HG02798 (cell line): ENCODE measurements around the gene TSHZ2.
"Not testable (repeated sequence)": the region's sequence is repeated elsewhere in the genome, so short reads cannot be mapped to it uniquely, and the experiment has no call there.

Experiments used
- ATAC-seq: cut with Tn5 transposase; IDR thresholded peaks from one replicate; pipeline ENCODE4 v1.9.1; 2021; ENCODE audit warnings: mild to moderate bottlenecking; ENCODE audit not compliant: unreplicated experiment, poor library complexity

TSHZ2 gene

GRCh38 chr20:53352727-53353440 lies 380.7 kb downstream of the TSHZ2 start:
- ATAC-seq = no peak

- no peak for ATAC-seq
Observed at GRCh38 chr20:53354314-53354713, 382.2 kb downstream of the TSHZ2 start.

- ATAC-seq = no peak
Observed at GRCh38 chr20:53355790-53356189, 383.6 kb downstream of the TSHZ2 start.

GRCh38 chr20:53359425-53359824 lies 387.3 kb downstream of the TSHZ2 start:
- ATAC-seq = no peak

- no peak for ATAC-seq
Observed at GRCh38 chr20:53360852-53361251, 388.7 kb downstream of the TSHZ2 start.

- no peak for ATAC-seq
Observed at GRCh38 chr20:53362736-53363135, 390.6 kb downstream of the TSHZ2 start.

GRCh38 chr20:53364646-53365045 lies 392.5 kb downstream of the TSHZ2 start:
- no peak for ATAC-seq

- ATAC-seq = no peak
Observed at GRCh38 chr20:53365076-53365475, 392.9 kb downstream of the TSHZ2 start.

GRCh38 chr20:53365539-53366075 lies 393.4 kb downstream of the TSHZ2 start:
- ATAC-seq = no peak

- ATAC-seq = not testable (repeated sequence)
Observed at GRCh38 chr20:53366928-53367327, 394.8 kb downstream of the TSHZ2 start.

- ATAC-seq = no peak
Observed at GRCh38 chr20:53369871-53370270, 397.7 kb downstream of the TSHZ2 start.

GRCh38 chr20:53370345-53370961 lies 398.3 kb downstream of the TSHZ2 start:
- no peak for ATAC-seq

GRCh38 chr20:53371216-53371615 lies 399.1 kb downstream of the TSHZ2 start:
- no peak for ATAC-seq

- no peak for ATAC-seq
Observed at GRCh38 chr20:53376021-53376420, 403.9 kb downstream of the TSHZ2 start.

GRCh38 chr20:53379014-53379832 lies 407.1 kb downstream of the TSHZ2 start:
- no peak for ATAC-seq

- ATAC-seq = no peak
Observed at GRCh38 chr20:53379833-53380120, 407.6 kb downstream of the TSHZ2 start.

- ATAC-seq = no peak
Observed at GRCh38 chr20:53381568-53382262, 409.6 kb downstream of the TSHZ2 start.

- no peak for ATAC-seq
Observed at GRCh38 chr20:53382263-53382844, 410.2 kb downstream of the TSHZ2 start.

GRCh38 chr20:53383916-53384315 lies 411.8 kb downstream of the TSHZ2 start:
- no peak for ATAC-seq

GRCh38 chr20:53384392-53384791 lies 412.2 kb downstream of the TSHZ2 start:
- no peak for ATAC-seq
